ENCODE results near the gene SPIRE2.

- TF ChIP-seq EZH2 (IDR thresholded peaks at IDR 0.05; ENCODE audit: borderline replicate concordance, low read length) = no peak
- no peak for TF ChIP-seq CTCF (conservative IDR thresholded peaks at IDR 0.05 in 1 of 2, IDR thresholded peaks at IDR 0.05 in 1 of 2; ENCODE audit: extremely low read depth in 1 of 2, insufficient read depth in 1 of 2, low read depth in 1 of 2, low read length in 2 of 2)
Observed at GRCh38 chr16:89911375-89911774, 83.1 kb downstream of the SPIRE2 start.
